Sciatic nerve (tissue), 2 donors: ENCODE measurements around the gene DHX34. TPM values are rescaled to one million over a fixed set of nuclear protein-coding genes. Genes with fewer than 3 reads are reported as not detected.

Source experiments
- ATAC-seq: fragments of 200-7000 bp; cut with Tn5 transposase; one replicate; pipeline ENCODE4 v1.9.1; 2020; ENCODE audit warnings: mild to moderate bottlenecking, moderate library complexity
- DNase-seq: peaks from one replicate; pipeline ENCODE4 v3.0.0-alpha.2; 2020; ENCODE audit warnings: low spot score
- intact Hi-C: fragments of 100-400 bp; cut with DNase I; formaldehyde crosslinking; loops from one replicate; pipeline ENCODE4 v1.14.2; 2022
- total RNA-seq: library from RNA; stranded (reverse); fragmentation: NEBNext Ultra II Directional; extraction: Animal tissue kit (Norgen Biotek cat#: 25700); gene quantifications from one replicate; pipeline ENCODE4 v1.2.1, GENCODE V29; 2021
- donor health status: DM: no; HTN: no; CAD: no.
- donor health status: DM: no; HTN: no; CAD: no.

Gene DHX34
- total RNA-seq, 1 donor from 2014 or later: 15.2 TPM

DNA sequence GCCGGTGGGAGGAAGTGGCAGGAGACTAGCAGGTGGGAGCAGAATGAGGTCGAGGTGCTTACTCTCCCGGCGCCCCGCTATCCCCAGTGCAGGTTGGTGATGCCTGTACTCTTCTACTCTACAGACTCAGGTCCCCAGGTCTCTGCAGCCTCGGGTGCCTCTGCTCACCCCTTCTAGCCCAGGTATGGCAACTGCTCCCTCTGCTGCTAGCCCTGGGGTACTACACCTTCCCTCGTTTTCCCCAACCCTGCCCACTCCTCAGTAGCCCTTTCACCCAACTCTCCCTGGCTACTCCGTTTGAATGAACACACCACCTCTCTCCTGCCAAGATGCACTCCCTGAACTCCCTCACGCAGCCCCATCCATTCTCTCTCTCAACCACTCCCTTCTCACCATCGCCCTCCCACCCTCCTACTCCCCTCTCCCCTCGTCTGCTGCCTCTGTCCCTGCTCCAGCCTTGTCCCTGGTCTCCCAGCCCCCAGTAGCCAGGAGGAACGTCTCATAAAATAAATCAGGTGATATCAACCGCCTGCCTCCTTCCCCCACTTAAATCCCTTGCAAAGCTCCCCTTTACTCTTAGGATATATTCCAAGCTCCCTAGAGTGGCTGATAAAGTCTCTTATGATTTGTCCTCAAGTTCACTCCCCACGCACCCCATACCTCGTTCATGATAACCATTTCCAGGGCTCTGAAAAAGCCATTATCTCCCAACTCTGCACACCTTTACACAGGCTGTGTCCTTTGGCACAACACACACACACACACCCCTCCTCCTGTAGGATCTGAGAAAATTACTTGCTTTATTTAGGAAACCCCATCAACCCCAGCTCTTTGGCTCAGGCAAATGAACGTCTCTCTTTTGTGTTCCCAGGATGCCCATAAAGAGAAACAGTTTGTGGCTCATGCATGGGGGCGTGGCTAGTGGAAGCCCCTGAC, 78.4 kb downstream of the DHX34 start:
- intact Hi-C loops: loop anchor here (1.0 kb wide), 1 partner anchor 20 kb away; no protein-coding TSS in a partner anchor
- peak; percentile 72 for DNase-seq
- peak; percentile 65 for ATAC-seq

DNA sequence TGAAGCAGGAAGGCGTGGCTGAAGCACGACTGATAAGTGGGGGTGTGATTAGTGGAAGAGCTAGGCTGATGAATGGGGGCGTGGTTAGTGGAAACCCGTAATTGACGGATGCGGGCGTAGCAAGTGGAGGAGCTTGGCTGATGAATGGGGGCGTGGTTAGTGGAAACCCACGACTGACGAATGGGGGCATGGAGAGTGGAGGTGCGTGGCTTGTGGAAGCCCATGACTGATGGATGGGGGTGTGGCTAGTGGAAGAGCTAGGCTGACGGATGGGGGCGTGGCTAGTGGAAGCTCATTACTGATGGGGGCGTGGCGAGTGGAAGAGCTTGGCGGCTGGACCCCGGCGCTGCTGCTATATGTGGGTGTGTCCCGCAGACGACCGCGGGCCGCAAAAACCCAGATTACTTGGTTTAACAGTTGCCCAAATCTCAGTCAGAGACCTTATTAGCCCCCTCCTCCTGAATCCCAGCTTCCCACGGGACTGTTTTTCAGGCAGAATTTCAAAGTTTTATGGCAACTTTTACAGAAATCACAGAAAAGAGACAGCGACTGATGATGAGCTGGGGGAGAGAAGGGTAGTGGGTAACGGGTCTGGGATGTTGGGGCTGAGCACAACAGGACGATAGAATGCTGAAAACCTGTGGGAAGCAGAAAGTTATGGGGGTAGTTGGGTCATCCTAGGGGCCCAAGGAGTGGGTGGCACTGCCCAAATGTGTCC, 79.2 kb downstream of the DHX34 start:
- ATAC-seq: peak; percentile 94
- DNase-seq: peak; percentile 90
- intact Hi-C loops: loop anchor here (1.0 kb wide), 1 partner anchor 21 kb away; no protein-coding TSS in a partner anchor

DNA sequence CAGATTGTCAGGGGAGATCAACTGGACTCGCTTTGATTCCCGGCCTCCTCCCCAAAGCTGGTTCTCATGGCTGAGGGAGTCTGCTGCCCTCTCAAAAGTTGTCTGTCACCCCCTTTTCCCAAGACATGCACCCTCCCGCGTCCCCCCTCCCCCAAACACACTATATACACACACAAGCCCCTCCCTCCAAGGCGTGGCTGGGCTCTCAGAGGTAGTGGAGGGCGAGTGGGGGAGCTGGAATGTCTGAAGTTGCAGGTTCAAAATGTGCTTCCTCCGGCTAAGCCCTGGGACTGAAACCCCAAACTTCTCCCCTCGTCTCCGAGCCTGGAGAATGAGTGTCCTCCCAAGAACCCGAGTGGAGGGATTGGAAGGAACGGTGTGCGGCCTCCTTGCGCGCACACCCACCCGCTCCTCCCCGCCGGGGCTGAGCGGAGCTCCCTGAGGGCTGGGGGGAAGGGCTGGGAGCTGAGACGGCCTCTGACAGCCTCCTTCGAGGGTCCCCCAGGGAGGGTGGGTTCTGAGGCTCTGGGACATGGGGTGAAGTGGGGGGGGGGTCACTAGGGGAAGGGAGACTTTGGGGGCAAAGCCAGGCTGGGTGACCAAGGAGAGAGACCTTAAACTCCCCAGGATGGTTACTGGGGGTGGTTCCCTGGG, 80.2 kb downstream of the DHX34 start:
- intact Hi-C loops: no loop called here
- ATAC-seq (no peak), DNase-seq (no peak)

DNA sequence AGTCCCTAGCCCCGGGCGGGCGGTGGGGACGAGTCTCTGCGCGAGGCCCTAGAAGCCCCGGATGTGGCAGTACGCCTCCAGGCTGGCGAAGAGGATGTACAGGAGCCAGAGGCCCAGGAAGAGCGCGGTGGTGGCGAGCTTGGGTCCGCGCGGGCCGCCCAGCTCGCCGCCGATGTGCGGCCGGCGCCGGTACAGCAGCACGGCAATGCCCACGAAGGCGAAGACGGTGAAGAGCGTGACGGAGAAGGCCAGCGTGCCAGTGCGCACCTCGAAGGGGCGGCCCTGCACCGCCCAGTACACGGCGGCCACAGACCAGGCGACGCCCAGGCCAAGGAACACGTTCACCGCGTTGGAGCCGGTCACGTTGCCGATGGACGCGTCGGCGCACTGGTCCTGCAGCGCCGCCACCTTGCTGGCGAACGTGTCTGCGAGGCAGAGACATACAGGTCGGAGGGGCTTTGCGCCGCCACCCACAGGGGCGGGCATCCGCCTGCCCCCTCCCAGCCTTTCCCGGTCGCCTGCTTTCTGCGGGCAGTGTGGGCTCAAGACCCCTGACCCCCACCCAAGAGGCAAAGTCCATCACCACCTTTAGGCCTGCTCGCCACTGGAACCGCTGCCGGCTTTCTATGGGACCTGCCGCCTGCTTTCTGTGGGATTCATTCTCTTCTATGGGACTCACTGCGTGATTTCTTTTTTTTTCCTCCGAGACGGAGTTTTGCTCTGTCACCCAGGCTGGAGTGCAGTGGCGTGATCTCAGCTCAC, 81.1 kb downstream of the DHX34 start:
- peak; percentile 31 for ATAC-seq
- intact Hi-C loops: no loop called here
- DNase-seq: no peak

DNA sequence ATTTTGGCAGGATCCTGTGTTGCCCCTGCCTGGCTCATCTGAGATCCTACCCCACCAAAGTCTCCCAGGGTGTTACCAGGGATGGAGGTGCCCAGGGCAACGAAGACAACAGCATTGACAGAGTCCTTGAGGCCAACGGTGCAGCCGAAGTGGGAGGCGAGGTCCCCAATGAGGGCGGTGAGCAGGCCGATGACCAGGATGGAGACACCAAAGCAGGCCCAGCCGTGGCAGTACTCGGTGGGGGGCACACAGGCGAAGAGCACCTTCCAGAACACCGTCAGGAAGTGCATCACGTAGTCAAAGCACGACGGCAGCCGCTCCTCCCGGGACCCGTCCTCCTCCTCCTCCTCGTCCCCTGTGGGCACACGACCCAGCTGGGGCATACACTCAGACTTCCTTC, 83.0 kb downstream of the DHX34 start:
- DNase-seq (no peak), ATAC-seq (no peak)
- intact Hi-C loops: no loop called here

Other genes starting within 250 kb of the DHX34 start
- 50.4 TPM for gene ZC3H4, start 235.5 kb upstream of the DHX34 start, total RNA-seq
- 41.8 TPM for gene SAE1, start 218.5 kb upstream of the DHX34 start, total RNA-seq
- 5.4 TPM for gene BBC3, start 118.1 kb upstream of the DHX34 start, total RNA-seq
- 42.4 TPM for gene CCDC9, start 92.8 kb upstream of the DHX34 start, total RNA-seq
- 28.2 TPM for gene INAFM1, start 74.4 kb upstream of the DHX34 start, total RNA-seq
- gene C5AR1, start 39.5 kb upstream of the DHX34 start, total RNA-seq: 33.3 TPM
- 6.1 TPM for gene C5AR2, start 17.1 kb upstream of the DHX34 start, total RNA-seq
- gene MEIS3, start 70.2 kb downstream of the DHX34 start, total RNA-seq: 6.6 TPM
- gene SLC8A2, start 122.6 kb downstream of the DHX34 start, total RNA-seq: not detected
- gene KPTN, start 134.9 kb downstream of the DHX34 start, total RNA-seq: 6.3 TPM
- gene NAPA, start 165.7 kb downstream of the DHX34 start, total RNA-seq: 91.7 TPM
- gene ZNF541, start 223.8 kb downstream of the DHX34 start, total RNA-seq: 0.71 TPM